Glutamatergic neuron (in vitro differentiated cells): Measurements from ENCODE around the gene RASGRP1. TPM values are rescaled to one million over a fixed set of nuclear protein-coding genes. Genes with fewer than 3 reads are reported as not detected.

Experiments used
- DNase-seq: peaks from one replicate; pipeline ENCODE4 v3.0.0; 2022
- H3K27ac Mint-ChIP-seq: one replicate; pipeline ENCODE4 v1.8.0; 2020; ENCODE audit warnings: mild to moderate bottlenecking, mixed read lengths, inconsistent platforms; ENCODE audit not compliant: unreplicated experiment
- H3K27me3 Mint-ChIP-seq: one replicate; pipeline ENCODE4 v1.8.0; 2020; ENCODE audit warnings: mild to moderate bottlenecking, moderate library complexity, mixed read lengths, inconsistent platforms; ENCODE audit not compliant: unreplicated experiment
- H3K36me3 Mint-ChIP-seq: one replicate; pipeline ENCODE4 v1.8.0; 2020; ENCODE audit warnings: mild to moderate bottlenecking, mixed read lengths, inconsistent platforms; ENCODE audit not compliant: unreplicated experiment
- H3K4me1 Mint-ChIP-seq: one replicate; pipeline ENCODE4 v1.8.0; 2020; ENCODE audit warnings: mild to moderate bottlenecking, low read depth, mixed read lengths, inconsistent platforms; ENCODE audit not compliant: unreplicated experiment
- H3K4me3 Mint-ChIP-seq: one replicate; pipeline ENCODE4 v1.8.0; 2020; ENCODE audit warnings: mild to moderate bottlenecking, mixed read lengths, inconsistent platforms; ENCODE audit not compliant: unreplicated experiment
- H3K9me3 Mint-ChIP-seq: one replicate; pipeline ENCODE4 v1.8.0; 2020; ENCODE audit warnings: mild to moderate bottlenecking, moderate library complexity, mixed read lengths, inconsistent platforms; ENCODE audit not compliant: unreplicated experiment
- CTCF ChIP-seq: fragments of 200-600 bp; sonication (generic); IDR thresholded peaks from one replicate; pipeline ENCODE4 v1.5.0; 2021; ENCODE audit not compliant: partially characterized antibody, unreplicated experiment
- total RNA-seq: library from RNA; stranded (reverse); fragmentation: NEBNext Ultra II Directional; extraction: Animal tissue kit (Norgen Biotek cat#: 25700); gene quantifications from one replicate; pipeline ENCODE4 v1.2.1, GENCODE V29; 2021; ENCODE audit not compliant: unreplicated experiment

The RASGRP1 gene
- total RNA-seq, 1 donor from 2014 or later, result not detected

GRCh38 chr15:38512901-38513300 is 51.7 kb downstream of the RASGRP1 start:
- no peak overlapping the region for H3K4me3 Mint-ChIP-seq
- H3K36me3 Mint-ChIP-seq, result no peaks in the 10 kb centered on the region
- H3K27me3 Mint-ChIP-seq, result peaks cover 2% of the 10 kb centered on the region
- peaks cover 5% of the 10 kb centered on the region for H3K4me1 Mint-ChIP-seq
- DNase-seq, result no peak
- no peak for TF ChIP-seq CTCF
- no peaks in the 10 kb centered on the region for H3K9me3 Mint-ChIP-seq
- H3K27ac Mint-ChIP-seq, result no peak overlapping the region

GRCh38 chr15:38509152-38509551 is 55.5 kb downstream of the RASGRP1 start:
- H3K27ac Mint-ChIP-seq, result no peak overlapping the region
- TF ChIP-seq CTCF, result no peak
- H3K36me3 Mint-ChIP-seq, result no peaks in the 10 kb centered on the region
- no peak overlapping the region for H3K4me3 Mint-ChIP-seq
- H3K4me1 Mint-ChIP-seq, result no peaks in the 10 kb centered on the region
- DNase-seq, result no peak
- no peaks in the 10 kb centered on the region for H3K9me3 Mint-ChIP-seq
- no peaks in the 10 kb centered on the region for H3K27me3 Mint-ChIP-seq

- Mint-ChIP-seq H3K36me3 (no peaks in the 10 kb centered on the region), H3K4me1 (no peaks in the 10 kb centered on the region), H3K27me3 (no peaks in the 10 kb centered on the region), H3K9me3 (no peaks in the 10 kb centered on the region), H3K4me3 (no peak overlapping the region), H3K27ac (no peak overlapping the region)
- no peak for DNase-seq
- TF ChIP-seq CTCF, result no peak
Observed at GRCh38 chr15:38508647-38509046, 56.0 kb downstream of the RASGRP1 start.

- no peak for TF ChIP-seq CTCF
- H3K4me3 Mint-ChIP-seq, result no peak overlapping the region
- no peak for DNase-seq
- H3K36me3 Mint-ChIP-seq, result no peaks in the 10 kb centered on the region
- no peak overlapping the region for H3K27ac Mint-ChIP-seq
- H3K9me3 Mint-ChIP-seq, result no peaks in the 10 kb centered on the region
- no peaks in the 10 kb centered on the region for H3K4me1 Mint-ChIP-seq
- H3K27me3 Mint-ChIP-seq, result no peaks in the 10 kb centered on the region
Observed at GRCh38 chr15:38507570-38507969, 57.0 kb downstream of the RASGRP1 start.

- H3K27ac Mint-ChIP-seq, result no peak overlapping the region
- no peaks in the 10 kb centered on the region for H3K4me1 Mint-ChIP-seq
- no peaks in the 10 kb centered on the region for H3K27me3 Mint-ChIP-seq
- H3K36me3 Mint-ChIP-seq, result no peaks in the 10 kb centered on the region
- TF ChIP-seq CTCF, result no peak
- no peaks in the 10 kb centered on the region for H3K9me3 Mint-ChIP-seq
- no peak for DNase-seq
- no peak overlapping the region for H3K4me3 Mint-ChIP-seq
Observed at GRCh38 chr15:38506997-38507396, 57.6 kb downstream of the RASGRP1 start.
